ENCODE results near the gene DGKA. TPM values are rescaled to one million over a fixed set of nuclear protein-coding genes. Genes with fewer than 3 reads are reported as not detected.

Gene DGKA
- total RNA-seq, 1 donor from 2014 or later: 108 TPM

GRCh38 chr12:55973599-55974307 lies 42.8 kb downstream of the DGKA start, which contains the start of gene RAB5B:
Gene RAB5B, plus strand, starts transcription at chr12:55974078. Its CDS starts 12,883 bp downstream, at chr12:55986961.
- H3K4me2 ChIP-seq (ENCODE audit: low read length): peak within 1 kb of the TSS; percentile 98
- peak within 1 kb of the TSS; percentile 95 for H3K9ac ChIP-seq (ENCODE audit: low read length)
- peaks cover 46% of the 10 kb centered on the region for H3K79me2 ChIP-seq (ENCODE audit: insufficient read depth, low read length)
- H2AFZ ChIP-seq (ENCODE audit: low read depth, low read length): peak within 1 kb of the TSS; percentile 70
- no peaks in the 10 kb centered on the region for H3K9me3 ChIP-seq (ENCODE audit: insufficient read depth, low read depth, low read length)
- H3K4me1 ChIP-seq (ENCODE audit: insufficient read depth, low read length): peaks cover 12% of the 10 kb centered on the region
- peaks cover 17% of the 10 kb centered on the region for H3K4me1 Mint-ChIP-seq (ENCODE audit: low read depth, unreplicated experiment)
- H3K9me3 Mint-ChIP-seq (ENCODE audit: unreplicated experiment): no peaks in the 10 kb centered on the region
- H3K4me3 Mint-ChIP-seq (ENCODE audit: unreplicated experiment): no peak within 1 kb of the TSS
- no peak for TF ChIP-seq CTCF (IDR thresholded peaks at IDR 0.05; ENCODE audit: insufficient read depth, low read depth, low read length)
- no peak for TF ChIP-seq EZH2 (IDR thresholded peaks at IDR 0.05; ENCODE audit: insufficient read depth, low read length)
- H4K20me1 ChIP-seq (ENCODE audit: insufficient read depth, low read length): peaks cover 29% of the 10 kb centered on the region
- FAIRE-seq (peak; percentile 83), DNase-seq (ENCODE audit: low read depth) (peak; percentile 100)
- no peaks in the 10 kb centered on the region for H3K27me3 Mint-ChIP-seq (ENCODE audit: low read depth, unreplicated experiment)
- peaks cover 5% of the 10 kb centered on the region for H3K36me3 Mint-ChIP-seq (ENCODE audit: low read depth, unreplicated experiment)
- H3K4me3 ChIP-seq (ENCODE audit: insufficient read depth, low read depth, low read length): peak within 1 kb of the TSS; percentile 77
- H3K27me3 ChIP-seq (ENCODE audit: insufficient read depth, low read length): no peaks in the 10 kb centered on the region
- peak within 1 kb of the TSS; percentile 93 for H3K27ac ChIP-seq (ENCODE audit: low read depth, low read length)
- H3K27ac Mint-ChIP-seq (ENCODE audit: unreplicated experiment): no peak within 1 kb of the TSS
- peaks cover 2% of the 10 kb centered on the region for H3K36me3 ChIP-seq (ENCODE audit: insufficient read depth, low read length)

- H2AFZ ChIP-seq (ENCODE audit: low read depth, low read length): peak overlapping the region; percentile 35
- no peak overlapping the region for H3K27ac Mint-ChIP-seq (ENCODE audit: unreplicated experiment)
- FAIRE-seq: no peak
Measured at GRCh38 chr12:55974308-55974730, 43.4 kb downstream of the DGKA start.

More at GRCh38 chr12:55974308-55974730, 43.4 kb downstream of the DGKA start:
- H3K4me1 Mint-ChIP-seq (ENCODE audit: low read depth, unreplicated experiment): peaks cover 20% of the 10 kb centered on the region
- no peaks in the 10 kb centered on the region for H3K9me3 Mint-ChIP-seq (ENCODE audit: unreplicated experiment)
- Histone ChIP-seq H3K36me3 (ENCODE audit: insufficient read depth, low read length) (peaks cover 5% of the 10 kb centered on the region), H3K9me3 (ENCODE audit: insufficient read depth, low read depth, low read length) (no peaks in the 10 kb centered on the region), H3K9ac (ENCODE audit: low read length) (peak overlapping the region; percentile 95), H4K20me1 (ENCODE audit: insufficient read depth, low read length) (peaks cover 34% of the 10 kb centered on the region), H3K27me3 (ENCODE audit: insufficient read depth, low read length) (no peaks in the 10 kb centered on the region), H3K4me3 (ENCODE audit: insufficient read depth, low read depth, low read length) (peak overlapping the region; percentile 77), H3K27ac (ENCODE audit: low read depth, low read length) (peak overlapping the region; percentile 87), H3K4me1 (ENCODE audit: insufficient read depth, low read length) (peaks cover 12% of the 10 kb centered on the region), H3K4me2 (ENCODE audit: low read length) (peak overlapping the region; percentile 93), H3K79me2 (ENCODE audit: insufficient read depth, low read length) (peaks cover 49% of the 10 kb centered on the region)
- no peak overlapping the region for H3K4me3 Mint-ChIP-seq (ENCODE audit: unreplicated experiment)
- peak; percentile 44 for DNase-seq (ENCODE audit: low read depth)
- no peaks in the 10 kb centered on the region for H3K27me3 Mint-ChIP-seq (ENCODE audit: low read depth, unreplicated experiment)
- peaks cover 8% of the 10 kb centered on the region for H3K36me3 Mint-ChIP-seq (ENCODE audit: low read depth, unreplicated experiment)
- TF ChIP-seq CTCF (IDR thresholded peaks at IDR 0.05; ENCODE audit: insufficient read depth, low read depth, low read length) (no peak), EZH2 (IDR thresholded peaks at IDR 0.05; ENCODE audit: insufficient read depth, low read length) (no peak)
